NCI-H2029 treated with DMSO at 0.1 percent for 48 hours (cell line): Measurements from ENCODE around the gene DUSP7.

ENCODE experiments used
- DNase-seq: peaks from one replicate; lab custom pipeline; 2025; lab: John Stamatoyannopoulos, UW

DUSP7 gene

GRCh38 chr3:52026041-52026440 is 30.3 kb downstream of the DUSP7 start:
- DNase-seq = no peak

GRCh38 chr3:52025453-52025852 is 30.9 kb downstream of the DUSP7 start:
- DNase-seq = no peak

- no peak for DNase-seq
These were observed 31.5 kb downstream of the DUSP7 start for GRCh38 chr3:52024765-52025452.

GRCh38 chr3:52023860-52024764 is 32.3 kb downstream of the DUSP7 start:
- no peak for DNase-seq

- no peak for DNase-seq
These were observed 33.1 kb downstream of the DUSP7 start for GRCh38 chr3:52023101-52023770.

GRCh38 chr3:52022323-52023100 is 33.9 kb downstream of the DUSP7 start:
- no peak for DNase-seq

- no peak for DNase-seq
These were observed 34.7 kb downstream of the DUSP7 start for GRCh38 chr3:52021489-52022268.

GRCh38 chr3:52020796-52021195 is 35.6 kb downstream of the DUSP7 start:
- no peak for DNase-seq

GRCh38 chr3:52019352-52020080 is 36.9 kb downstream of the DUSP7 start:
- DNase-seq = no peak

- DNase-seq = no peak
These were observed 37.9 kb downstream of the DUSP7 start for GRCh38 chr3:52018319-52019000.

GRCh38 chr3:52017586-52017985 is 38.8 kb downstream of the DUSP7 start:
- DNase-seq = no peak

- DNase-seq = no peak
These were observed 40.7 kb downstream of the DUSP7 start for GRCh38 chr3:52015438-52016228.

- no peak for DNase-seq
These were observed 41.8 kb downstream of the DUSP7 start for GRCh38 chr3:52014613-52015012.

GRCh38 chr3:52013802-52014598 is 42.4 kb downstream of the DUSP7 start:
- DNase-seq = no peak

GRCh38 chr3:52012699-52013098 is 43.7 kb downstream of the DUSP7 start:
- DNase-seq = no peak

- DNase-seq = no peak
These were observed 45.9 kb downstream of the DUSP7 start for GRCh38 chr3:52010431-52010830.

GRCh38 chr3:52007291-52007690 is 49.1 kb downstream of the DUSP7 start:
- DNase-seq = no peak

- no peak for DNase-seq
These were observed 49.6 kb downstream of the DUSP7 start for GRCh38 chr3:52006820-52007133.
